Skeletal muscle cell (primary cell): Measurements from ENCODE around the gene PCDHGA9.
"Not testable (repeated sequence)": the region's sequence is repeated elsewhere in the genome, so short reads cannot be mapped to it uniquely, and the experiment has no call there.

ENCODE experiments used
- DNase-seq: peaks from one replicate; pipeline ENCODE4 v3.0.0-alpha.2; 2010; ENCODE audit warnings: low read depth
- H3K4me3 ChIP-seq: 2 replicates; pipeline ENCODE4 v1.5.1; 2011; ENCODE audit warnings: low read depth, mild to moderate bottlenecking, control low read depth, low read length, moderate library complexity

PCDHGA9 gene

GRCh38 chr5:141402553-141403243, at the start of gene PCDHGA9:
TSS of gene PCDHGA9 (plus strand) at chr5:141402778. CDS start at chr5:141402953, 175 bp downstream.
- no peak for DNase-seq
- H3K4me3 ChIP-seq = peak within 1 kb of the TSS; percentile 35

- DNase-seq = no peak
- peak within 1 kb of the TSS; percentile 49 for H3K4me3 ChIP-seq
Measured at GRCh38 chr5:141354900-141355469, 47.6 kb upstream of the PCDHGA9 start, which contains the start of gene PCDHGA4. TSS of gene PCDHGA4 (plus strand) at chr5:141355021. CDS start at chr5:141355108, 87 bp downstream.

- no peak for DNase-seq
- H3K4me3 ChIP-seq = peak overlapping the region; percentile 49
Measured at GRCh38 chr5:141355641-141356040, 46.9 kb upstream of the PCDHGA9 start.

GRCh38 chr5:141356133-141356532, 46.4 kb upstream of the PCDHGA9 start:
- DNase-seq = no peak
- no peak overlapping the region for H3K4me3 ChIP-seq

- H3K4me3 ChIP-seq = no peak overlapping the region
- DNase-seq = no peak
Measured at GRCh38 chr5:141356950-141357349, 45.6 kb upstream of the PCDHGA9 start.

GRCh38 chr5:141359790-141360426, 42.7 kb upstream of the PCDHGA9 start, which contains the start of gene PCDHGB2:
TSS of gene PCDHGB2 (plus strand) at chr5:141359994. CDS start at chr5:141360136, 142 bp downstream.
- DNase-seq = no peak

GRCh38 chr5:141360685-141361084, 41.9 kb upstream of the PCDHGA9 start:
- no peak overlapping the region for H3K4me3 ChIP-seq
- DNase-seq = no peak

More at GRCh38 chr5:141359790-141360426, 42.7 kb upstream of the PCDHGA9 start, which contains the start of gene PCDHGB2:
- H3K4me3 ChIP-seq = peak within 1 kb of the TSS; percentile 43

GRCh38 chr5:141362719-141363118, 39.9 kb upstream of the PCDHGA9 start:
- DNase-seq = no peak

GRCh38 chr5:141363952-141364660, 38.5 kb upstream of the PCDHGA9 start, which contains the start of gene PCDHGA5:
TSS of gene PCDHGA5 (plus strand) at chr5:141364162. CDS start at chr5:141364331, 169 bp downstream.
- DNase-seq = no peak
- H3K4me3 ChIP-seq = peak within 1 kb of the TSS; percentile 27

More at GRCh38 chr5:141362719-141363118, 39.9 kb upstream of the PCDHGA9 start:
- no peak overlapping the region for H3K4me3 ChIP-seq

GRCh38 chr5:141366016-141366896, 36.3 kb upstream of the PCDHGA9 start:
- no peak overlapping the region for H3K4me3 ChIP-seq
- DNase-seq = no peak

- H3K4me3 ChIP-seq = peak within 1 kb of the TSS; percentile 37
- peak; percentile 30 for DNase-seq
Measured at GRCh38 chr5:141369994-141370848, 32.4 kb upstream of the PCDHGA9 start, which contains the start of gene PCDHGB3. TSS of gene PCDHGB3 (plus strand) at chr5:141370242. CDS start at chr5:141370395, 153 bp downstream.

- DNase-seq = no peak
- no peak overlapping the region for H3K4me3 ChIP-seq
Measured at GRCh38 chr5:141371572-141372475, 30.8 kb upstream of the PCDHGA9 start.

- no peak for DNase-seq
- H3K4me3 ChIP-seq = peak within 1 kb of the TSS; percentile 49
Measured at GRCh38 chr5:141373673-141374317, 28.8 kb upstream of the PCDHGA9 start, which contains the start of gene PCDHGA6. TSS of gene PCDHGA6 (plus strand) at chr5:141373891. CDS start at chr5:141374084, 193 bp downstream.

GRCh38 chr5:141374627-141375026, 28.0 kb upstream of the PCDHGA9 start:
- no peak for DNase-seq
- no peak overlapping the region for H3K4me3 ChIP-seq

GRCh38 chr5:141375444-141376155, 27.0 kb upstream of the PCDHGA9 start:
- not testable (repeated sequence) for DNase-seq, H3K4me3 ChIP-seq
